Activated CD8-positive, alpha-beta T cell treated with anti-CD3 and anti-CD28 coated beads for 36 hours (primary cell): Measurements from ENCODE around the gene FGFBP3. TPM values are rescaled to one million over a fixed set of nuclear protein-coding genes. Genes with fewer than 3 reads are reported as not detected.
A peak's percentile ranks its signal among the peaks of the same experiment; 100 is the strongest.

Source experiments
- ATAC-seq: fragments of 200-7000 bp; cut with Tn5 transposase; one replicate; pipeline ENCODE4 v1.10.0; 2021; ENCODE audit warnings: mild to moderate bottlenecking, moderate library complexity
- CTCF ChIA-PET: fragments of 350-600 bp; sonication (Branson Sonifier 250); formaldehyde crosslinking; loops from one replicate; lab custom pipeline; 2021; ENCODE audit warnings: antibody characterized with exemption; lab: Charles Lee
- POLR2A ChIA-PET: fragments of 350-600 bp; sonication (Branson Sonifier 250); formaldehyde crosslinking; loops from one replicate; lab custom pipeline; 2021; ENCODE audit warnings: antibody characterized with exemption; lab: Charles Lee
- DNase-seq: peaks from one replicate; pipeline ENCODE4 v3.0.0-alpha.2; 2020
- H3K27ac Mint-ChIP-seq: one replicate; pipeline ENCODE4 v1.8.0; 2021; ENCODE audit warnings: mild to moderate bottlenecking, mixed read lengths
- H3K27me3 Mint-ChIP-seq: one replicate; pipeline ENCODE4 v1.8.0; 2021; ENCODE audit warnings: mixed read lengths
- H3K36me3 Mint-ChIP-seq: one replicate; pipeline ENCODE4 v1.8.0; 2021; ENCODE audit warnings: low read depth, mixed read lengths
- H3K4me1 Mint-ChIP-seq: one replicate; pipeline ENCODE4 v1.8.0; 2021; ENCODE audit warnings: low read depth, mixed read lengths
- H3K4me3 Mint-ChIP-seq: one replicate; pipeline ENCODE4 v1.8.0; 2021; ENCODE audit warnings: mild to moderate bottlenecking, moderate library complexity, mixed read lengths
- H3K9me3 Mint-ChIP-seq: one replicate; pipeline ENCODE4 v1.8.0; 2021; ENCODE audit warnings: mixed read lengths
- intact Hi-C: fragments of 100-400 bp; cut with micrococcal nuclease; formaldehyde crosslinking; loops from one replicate; pipeline ENCODE4 v1.10.0; 2022
- total RNA-seq, 2 experiments: library from RNA; stranded (reverse); gene quantifications; one replicate each; pipeline ENCODE4 v1.2.3, GENCODE V29; 2021
- TF ChIP-seq, protein P1 (sequence below): fragments of 200-600 bp; IDR thresholded peaks from one replicate; pipeline ENCODE4 v1.8.0; 2022; ENCODE audit warnings: antibody characterized with exemption, mild to moderate bottlenecking

FGFBP3 gene
- total RNA-seq, 2 experiments from 2014 or later, result 2.2 to 3.1 TPM

DNA sequence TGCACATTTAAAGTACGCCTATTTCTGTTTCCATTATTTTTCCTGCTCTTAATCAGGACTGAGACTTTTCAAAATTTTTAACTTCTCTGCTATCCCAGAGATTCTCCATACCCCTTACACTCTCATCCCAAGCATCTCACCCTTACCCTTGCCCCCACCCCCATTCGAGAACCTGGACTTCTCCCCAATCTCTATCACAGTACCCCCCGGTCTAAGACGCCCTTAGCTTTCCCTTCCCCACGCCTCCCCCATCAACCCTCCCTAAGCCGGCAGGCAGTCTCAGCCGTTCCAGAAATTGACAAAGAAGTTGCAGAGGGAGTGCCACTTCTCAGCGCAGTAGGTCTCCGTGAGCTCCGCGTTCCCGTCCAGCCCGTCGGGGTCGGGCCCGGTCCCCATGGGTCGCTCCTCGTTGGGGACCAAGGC lies 1.4 kb downstream of the FGFBP3 start:
- Mint-ChIP-seq H3K4me3 (peak overlapping the region; percentile 91), H3K27ac (peak overlapping the region; percentile 88), H3K9me3 (no peaks in the 10 kb centered on the region), H3K36me3 (peaks cover 10% of the 10 kb centered on the region), H3K4me1 (peaks cover 25% of the 10 kb centered on the region), H3K27me3 (no peaks in the 10 kb centered on the region)
- no peak for DNase-seq
- ATAC-seq, result no peak
- ChIA-PET POLR2A (interaction anchor here (0.6 to 2.4 kb wide), 10 partner anchors 10 to 110 kb away, joined by 3 to 23 read pairs (median 4); partner anchors contain the start of genes BTAF1 and TNKS2), CTCF (interaction anchor here (0.9 to 2.6 kb wide), 13 partner anchors 9 to 610 kb away, joined by 3 to 18 read pairs (median 5); partner anchors contain the start of gene BTAF1)
- intact Hi-C loops, result loop anchor here (2.0 kb wide), 1 partner anchor 111 kb away; no protein-coding TSS in a partner anchor
- TF ChIP-seq, protein P1, sequence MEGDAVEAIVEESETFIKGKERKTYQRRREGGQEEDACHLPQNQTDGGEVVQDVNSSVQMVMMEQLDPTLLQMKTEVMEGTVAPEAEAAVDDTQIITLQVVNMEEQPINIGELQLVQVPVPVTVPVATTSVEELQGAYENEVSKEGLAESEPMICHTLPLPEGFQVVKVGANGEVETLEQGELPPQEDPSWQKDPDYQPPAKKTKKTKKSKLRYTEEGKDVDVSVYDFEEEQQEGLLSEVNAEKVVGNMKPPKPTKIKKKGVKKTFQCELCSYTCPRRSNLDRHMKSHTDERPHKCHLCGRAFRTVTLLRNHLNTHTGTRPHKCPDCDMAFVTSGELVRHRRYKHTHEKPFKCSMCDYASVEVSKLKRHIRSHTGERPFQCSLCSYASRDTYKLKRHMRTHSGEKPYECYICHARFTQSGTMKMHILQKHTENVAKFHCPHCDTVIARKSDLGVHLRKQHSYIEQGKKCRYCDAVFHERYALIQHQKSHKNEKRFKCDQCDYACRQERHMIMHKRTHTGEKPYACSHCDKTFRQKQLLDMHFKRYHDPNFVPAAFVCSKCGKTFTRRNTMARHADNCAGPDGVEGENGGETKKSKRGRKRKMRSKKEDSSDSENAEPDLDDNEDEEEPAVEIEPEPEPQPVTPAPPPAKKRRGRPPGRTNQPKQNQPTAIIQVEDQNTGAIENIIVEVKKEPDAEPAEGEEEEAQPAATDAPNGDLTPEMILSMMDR, result no peak

DNA sequence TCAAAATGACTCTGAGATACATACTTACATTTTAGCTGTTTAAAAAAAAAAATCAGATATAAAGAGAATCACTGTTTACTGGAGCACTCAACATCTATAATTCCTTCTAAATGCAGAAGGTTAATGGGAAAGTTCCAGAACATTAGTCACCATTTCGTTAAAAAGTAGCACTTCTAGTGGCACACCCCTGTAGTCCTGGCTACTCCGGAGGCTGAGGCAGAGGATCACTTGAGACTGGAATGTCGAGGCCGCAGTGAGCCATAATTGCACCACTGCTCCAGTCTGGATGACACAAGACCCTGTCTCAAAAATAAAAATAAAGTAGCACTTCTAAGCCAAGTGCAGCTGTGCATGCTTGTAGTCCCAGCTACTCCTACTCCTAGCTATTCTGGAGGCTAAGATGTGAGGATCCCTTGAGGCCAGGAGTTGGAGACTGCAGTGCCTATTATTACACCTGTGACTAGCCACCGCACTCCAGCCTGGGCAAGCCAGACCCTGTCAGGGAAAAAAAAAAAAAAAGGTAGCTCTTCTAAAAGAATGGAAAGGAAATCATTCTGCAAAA lies 2.2 kb downstream of the FGFBP3 start:
- ATAC-seq (no peak), DNase-seq (no peak)
- no peaks in the 10 kb centered on the region for H3K27me3 Mint-ChIP-seq
- TF ChIP-seq, protein P1, result no peak
- peak overlapping the region; percentile 88 for H3K27ac Mint-ChIP-seq
- POLR2A ChIA-PET, result interaction anchor here (0.8 to 2.4 kb wide), 3 partner anchors 8 to 16 kb away, joined by 3 to 23 read pairs (median 10); partner anchors contain the start of gene BTAF1
- peaks cover 32% of the 10 kb centered on the region for H3K4me1 Mint-ChIP-seq
- H3K4me3 Mint-ChIP-seq, result peak overlapping the region; percentile 91
- H3K9me3 Mint-ChIP-seq, result no peaks in the 10 kb centered on the region
- intact Hi-C loops, result no loop called here
- H3K36me3 Mint-ChIP-seq, result peaks cover 10% of the 10 kb centered on the region
- CTCF ChIA-PET, result interaction anchor here (0.6 to 2.6 kb wide), 3 partner anchors 15 to 148 kb away, joined by 3 to 18 read pairs (median 17); partner anchors contain the start of gene BTAF1

DNA sequence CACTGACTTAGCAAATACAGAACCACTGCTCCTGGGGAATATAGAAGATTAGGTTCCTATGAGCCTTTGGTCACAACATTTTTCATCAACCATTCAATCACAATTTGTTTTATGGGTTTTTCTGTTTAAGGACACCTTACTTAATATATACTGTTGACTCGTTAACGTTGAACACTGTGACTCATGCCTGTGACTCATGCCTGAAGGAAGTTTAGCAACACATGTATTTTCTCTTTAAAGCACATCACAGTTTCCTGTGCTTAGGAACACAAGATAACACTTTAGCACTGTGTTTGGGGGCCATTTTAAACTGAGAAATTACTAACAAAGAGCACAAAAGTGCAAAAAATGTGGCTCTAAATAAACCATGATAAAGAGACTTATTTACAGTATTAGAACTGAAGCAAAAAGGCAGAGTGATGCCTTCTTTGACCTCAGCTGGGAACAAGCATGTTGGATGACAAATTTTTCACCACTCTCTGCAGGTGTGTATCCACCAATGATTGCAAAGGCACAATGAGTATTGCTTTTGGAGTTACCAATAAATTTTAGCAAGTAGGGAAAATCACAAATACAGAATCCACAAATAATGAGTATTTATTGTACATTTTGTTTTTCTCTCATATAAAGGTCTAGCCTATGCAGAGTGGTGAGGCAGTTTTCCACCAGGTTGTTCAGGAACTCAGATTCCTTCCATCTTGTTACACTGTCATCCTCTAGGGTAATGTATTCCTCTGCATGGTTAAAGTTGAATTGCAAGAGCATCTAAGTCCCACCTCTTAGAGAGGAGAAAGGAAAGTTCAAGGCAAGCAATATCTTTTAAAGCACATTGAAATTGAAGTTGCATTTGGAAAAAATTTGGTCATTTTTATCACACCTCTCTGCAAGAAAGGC lies 7.3 kb downstream of the FGFBP3 start:
- POLR2A ChIA-PET, result interaction anchor here (0.6 to 1.3 kb wide), 2 partner anchors 22 to 218 kb away, joined by 3 to 4 read pairs; partner anchors contain the start of gene BTAF1
- Mint-ChIP-seq H3K4me1 (peaks cover 29% of the 10 kb centered on the region), H3K36me3 (peaks cover 8% of the 10 kb centered on the region), H3K27me3 (peaks cover 3% of the 10 kb centered on the region), H3K27ac (peak overlapping the region; percentile 92), H3K9me3 (no peaks in the 10 kb centered on the region), H3K4me3 (peak overlapping the region; percentile 29)
- DNase-seq (peak; percentile 87), ATAC-seq (peak; percentile 100)
- TF ChIP-seq, protein P1, result no peak
- intact Hi-C loops, result no loop called here
- CTCF ChIA-PET, result interaction anchor here (0.8 to 1.7 kb wide), 3 partner anchors 11 to 12 kb away, joined by 3 to 4 read pairs (median 3); no protein-coding TSS in a partner anchor

DNA sequence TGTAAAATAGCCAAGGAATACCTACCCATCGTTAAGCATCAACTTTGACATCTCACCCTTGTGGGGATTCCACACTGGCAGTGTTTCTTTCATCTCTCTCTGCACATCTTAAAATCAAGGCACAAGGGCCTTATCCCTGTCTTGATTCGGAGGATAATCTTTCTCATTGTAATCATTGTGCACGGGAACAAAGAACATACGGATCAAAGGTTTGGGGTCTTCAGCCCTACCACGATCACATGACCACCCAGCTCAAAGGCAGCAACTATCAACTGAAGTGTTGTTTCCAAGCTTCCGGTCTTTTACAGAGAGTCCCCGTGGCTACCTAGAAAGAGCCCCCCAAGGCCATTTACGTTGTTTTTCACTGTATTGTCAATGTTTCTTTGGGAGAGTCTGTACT lies 11.9 kb downstream of the FGFBP3 start:
- Mint-ChIP-seq H3K27me3 (peaks cover 3% of the 10 kb centered on the region), H3K27ac (no peak overlapping the region), H3K36me3 (no peaks in the 10 kb centered on the region), H3K9me3 (no peaks in the 10 kb centered on the region), H3K4me3 (no peak overlapping the region), H3K4me1 (peaks cover 14% of the 10 kb centered on the region)
- POLR2A ChIA-PET, result interaction anchor here (1.0 to 1.4 kb wide), 2 partner anchors 10 to 12 kb away, joined by 3 read pairs; partner anchors contain the start of gene FGFBP3
- DNase-seq (no peak), ATAC-seq (no peak)
- CTCF ChIA-PET, result interaction anchor here (1.0 kb wide), 1 partner anchor 139 kb away, joined by 6 read pairs; no protein-coding TSS in a partner anchor
- intact Hi-C loops, result no loop called here
- TF ChIP-seq, protein P1, result no peak
